Right atrium auricular region (tissue), 2 donors: ENCODE measurements around the gene KIF5A. TPM values are rescaled to one million over a fixed set of nuclear protein-coding genes. Genes with fewer than 3 reads are reported as not detected.

ENCODE experiments used
- DNase-seq: peaks from one replicate; pipeline ENCODE4 v3.0.0-alpha.2; 2019; ENCODE audit warnings: low spot score
- H3K27ac ChIP-seq, 2 donors: fragments of 200-600 bp; sonication (generic); 1 replicate in 1 of 2; 2 replicates in 1 of 2; pipeline ENCODE4 v1.5.1; 2016 to 2019
- H3K27me3 ChIP-seq, 2 donors: fragments of 200-600 bp; sonication (generic); one replicate each; pipeline versions ENCODE4 v1.5.1 to v1.6.0; 2017 to 2019
- H3K36me3 ChIP-seq: fragments of 200-600 bp; sonication (generic); one replicate; pipeline ENCODE4 v1.5.1; 2016
- H3K4me1 ChIP-seq, 2 donors: fragments of 200-600 bp; sonication (generic); one replicate each; pipeline versions ENCODE4 v1.5.1 to v1.6.0; 2017 to 2019
- H3K4me3 ChIP-seq, 2 donors: fragments of 200-600 bp; sonication (generic); 1 replicate in 1 of 2; 2 replicates in 1 of 2; pipeline ENCODE4 v1.5.1; 2017 to 2019; ENCODE audit warnings: mild to moderate bottlenecking in 1 of 2, moderate library complexity in 1 of 2
- H3K9me3 ChIP-seq, 2 donors: fragments of 200-600 bp; sonication (generic); one replicate each; pipeline ENCODE4 v1.5.1; 2019
- total RNA-seq, 2 donors: library from RNA; depleted of rRNA; stranded (reverse); fragments of >200 nt; gene quantifications; one replicate each; pipeline ENCODE4 v1.1.0, GENCODE V29; 2016
- TF ChIP-seq, protein P1 (sequence below), 2 donors: fragments of 200-600 bp; sonication (generic); IDR thresholded peaks; one replicate each; pipeline ENCODE4 v1.5.1; 2019; ENCODE audit warnings: antibody characterized with exemption in 2 of 2

Gene KIF5A
- total RNA-seq, 2 donors from 2014 or later = 0.11 to 0.12 TPM

DNA sequence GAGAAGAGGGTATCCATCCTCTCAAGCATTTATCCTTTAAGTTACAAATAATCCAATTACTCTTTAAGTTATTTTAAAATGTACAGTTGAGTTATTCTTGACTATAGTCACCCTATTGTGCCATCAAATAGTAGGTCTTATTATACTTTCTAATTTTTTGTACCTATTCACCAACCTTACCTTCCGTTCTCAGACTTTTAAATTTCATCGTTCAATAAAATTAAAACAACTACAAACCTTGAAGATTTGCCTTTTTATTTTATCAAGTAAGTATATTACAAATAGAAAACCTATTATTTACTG is 1.9 kb upstream of the KIF5A start:
- TF ChIP-seq, protein P1, sequence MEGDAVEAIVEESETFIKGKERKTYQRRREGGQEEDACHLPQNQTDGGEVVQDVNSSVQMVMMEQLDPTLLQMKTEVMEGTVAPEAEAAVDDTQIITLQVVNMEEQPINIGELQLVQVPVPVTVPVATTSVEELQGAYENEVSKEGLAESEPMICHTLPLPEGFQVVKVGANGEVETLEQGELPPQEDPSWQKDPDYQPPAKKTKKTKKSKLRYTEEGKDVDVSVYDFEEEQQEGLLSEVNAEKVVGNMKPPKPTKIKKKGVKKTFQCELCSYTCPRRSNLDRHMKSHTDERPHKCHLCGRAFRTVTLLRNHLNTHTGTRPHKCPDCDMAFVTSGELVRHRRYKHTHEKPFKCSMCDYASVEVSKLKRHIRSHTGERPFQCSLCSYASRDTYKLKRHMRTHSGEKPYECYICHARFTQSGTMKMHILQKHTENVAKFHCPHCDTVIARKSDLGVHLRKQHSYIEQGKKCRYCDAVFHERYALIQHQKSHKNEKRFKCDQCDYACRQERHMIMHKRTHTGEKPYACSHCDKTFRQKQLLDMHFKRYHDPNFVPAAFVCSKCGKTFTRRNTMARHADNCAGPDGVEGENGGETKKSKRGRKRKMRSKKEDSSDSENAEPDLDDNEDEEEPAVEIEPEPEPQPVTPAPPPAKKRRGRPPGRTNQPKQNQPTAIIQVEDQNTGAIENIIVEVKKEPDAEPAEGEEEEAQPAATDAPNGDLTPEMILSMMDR (IDR thresholded peaks at IDR 0.05) = no peak
- H3K27ac ChIP-seq = no peak overlapping the region
- no peak for DNase-seq
- H3K27me3 ChIP-seq = peaks cover 3 to 17% of the 10 kb centered on the region in 2 donors
- no peaks in the 10 kb centered on the region for H3K9me3 ChIP-seq
- H3K4me1 ChIP-seq = peaks cover 0 to 40% of the 10 kb centered on the region in 2 donors
- H3K4me3 ChIP-seq = no peak overlapping the region
- H3K36me3 ChIP-seq = no peaks in the 10 kb centered on the region

GRCh38 chr12:57548488-57548887 is 1.4 kb upstream of the KIF5A start:
- Histone ChIP-seq H3K4me1 (peaks cover 0 to 37% of the 10 kb centered on the region in 2 donors), H3K4me3 (no peak overlapping the region), H3K27me3 (peaks cover 3 to 17% of the 10 kb centered on the region in 2 donors), H3K27ac (no peak overlapping the region), H3K36me3 (no peaks in the 10 kb centered on the region), H3K9me3 (no peaks in the 10 kb centered on the region)
- DNase-seq = no peak
- TF ChIP-seq, protein P1 (IDR thresholded peaks at IDR 0.05) = no peak

GRCh38 chr12:57549203-57549908 is 488 bp upstream of the KIF5A start:
- Histone ChIP-seq H3K4me3 (peak overlapping the region; percentile 18 to 45), H3K27ac (no peak overlapping the region), H3K4me1 (peaks cover 0 to 31% of the 10 kb centered on the region in 2 donors), H3K27me3 (peaks cover 3 to 17% of the 10 kb centered on the region in 2 donors), H3K36me3 (no peaks in the 10 kb centered on the region), H3K9me3 (no peaks in the 10 kb centered on the region)
- TF ChIP-seq, protein P1 (IDR thresholded peaks at IDR 0.05) = no peak
- no peak for DNase-seq

GRCh38 chr12:57550641-57551549 is 1.1 kb downstream of the KIF5A start:
- H3K9me3 ChIP-seq = no peaks in the 10 kb centered on the region
- H3K36me3 ChIP-seq = no peaks in the 10 kb centered on the region
- peaks cover 0 to 21% of the 10 kb centered on the region in 2 donors for H3K4me1 ChIP-seq
- TF ChIP-seq, protein P1 (IDR thresholded peaks at IDR 0.05) = no peak
- H3K4me3 ChIP-seq = no peak overlapping the region
- H3K27me3 ChIP-seq = peaks cover 3 to 17% of the 10 kb centered on the region in 2 donors
- no peak for DNase-seq
- H3K27ac ChIP-seq = no peak overlapping the region

DNA sequence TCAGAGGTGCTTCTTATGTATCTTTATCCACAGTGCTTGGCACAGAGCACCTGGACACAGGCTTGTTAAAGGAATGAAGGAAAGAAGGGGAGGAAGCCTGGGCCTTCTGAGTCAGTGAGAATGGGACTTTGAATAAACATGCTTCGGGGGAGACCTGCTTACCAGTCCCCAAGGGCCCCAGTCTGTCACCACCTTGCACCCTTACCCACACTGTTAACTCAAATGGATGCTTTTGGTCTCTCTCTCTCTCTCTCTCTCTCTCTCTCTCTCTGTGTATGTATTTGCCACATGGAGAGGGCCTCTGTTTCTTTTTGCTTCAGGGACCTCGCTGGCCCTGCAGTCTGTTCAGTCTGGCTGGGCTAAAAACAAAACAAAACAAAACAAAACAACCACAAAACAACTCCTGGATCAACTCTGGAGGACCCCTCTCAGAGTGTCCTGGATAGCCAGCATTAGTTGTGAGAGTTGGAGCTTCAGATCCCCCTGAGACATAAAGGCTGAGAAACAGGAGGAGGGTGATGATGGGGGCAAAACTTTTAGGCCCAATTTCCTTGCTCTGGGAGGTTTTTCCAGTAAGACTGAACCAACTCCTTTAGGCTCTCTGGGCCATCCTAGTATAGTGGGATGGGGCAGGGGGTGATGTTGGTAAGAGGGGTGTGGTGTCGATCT is 1.9 kb downstream of the KIF5A start:
- Histone ChIP-seq H3K27ac (no peak overlapping the region), H3K4me3 (no peak overlapping the region), H3K4me1 (peaks cover 0 to 15% of the 10 kb centered on the region in 2 donors), H3K36me3 (no peaks in the 10 kb centered on the region), H3K27me3 (peaks cover 3 to 17% of the 10 kb centered on the region in 2 donors), H3K9me3 (no peaks in the 10 kb centered on the region)
- TF ChIP-seq, protein P1 (IDR thresholded peaks at IDR 0.05) = no peak
- no peak for DNase-seq
